NCI-H1105 treated with DMSO at 0.1 percent for 48 hours (cell line): ENCODE data around the gene SSR1.
"Not testable (repeated sequence)": the region's sequence is repeated elsewhere in the genome, so short reads cannot be mapped to it uniquely, and the experiment has no call there.

Experiments
- DNase-seq: peaks from one replicate; lab custom pipeline; 2025; lab: John Stamatoyannopoulos, UW

The SSR1 gene

DNA sequence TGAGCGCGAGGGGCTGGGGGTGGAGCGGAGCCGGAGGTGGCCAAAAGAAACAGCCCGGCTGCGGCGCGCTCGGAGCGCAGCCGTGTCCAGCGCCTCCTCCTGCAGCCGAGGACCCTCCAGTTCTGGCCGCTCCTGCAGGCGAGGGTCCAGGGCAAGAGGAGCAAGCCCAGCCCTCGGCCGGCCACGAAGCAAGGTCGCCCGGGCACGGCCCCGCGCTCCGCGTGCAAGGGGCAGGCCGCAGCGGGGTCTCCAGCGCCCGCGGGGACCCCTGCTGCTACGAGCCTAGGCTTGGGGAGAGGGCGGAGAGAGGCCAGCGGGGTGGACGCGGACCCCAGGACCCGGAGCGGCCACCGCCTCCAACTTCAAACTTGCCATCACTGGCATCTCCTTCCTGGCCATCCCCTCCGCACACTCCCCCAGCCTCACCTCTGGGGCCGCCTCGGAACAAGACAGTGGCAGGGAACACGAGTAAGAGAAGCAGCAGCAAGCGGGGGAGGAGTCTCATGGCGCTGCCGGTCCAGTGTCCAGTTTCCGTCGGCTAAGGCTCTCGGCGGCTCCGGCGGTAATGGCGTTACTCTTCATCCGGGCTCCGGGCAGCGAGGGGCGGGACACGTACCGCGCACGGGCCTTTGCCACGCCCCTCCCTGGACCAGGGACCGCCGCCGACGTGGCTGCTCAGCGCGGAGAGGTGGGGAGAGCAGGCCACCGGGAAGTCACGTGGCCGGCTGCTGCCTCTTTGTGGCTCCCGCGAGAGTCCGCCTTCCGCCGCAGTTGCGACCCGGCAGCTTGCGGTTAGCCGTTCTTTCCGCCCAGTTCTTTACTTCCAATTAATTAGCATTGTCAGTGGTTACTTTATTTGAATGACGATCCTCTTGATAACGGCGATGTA lies at the start of gene SSR1:
Gene SSR1 (minus strand): TSS at position 584 of the 889 bp plus-strand sequence. CDS start 79 bp downstream, at position 505.
- peak; percentile 97 for DNase-seq

DNA sequence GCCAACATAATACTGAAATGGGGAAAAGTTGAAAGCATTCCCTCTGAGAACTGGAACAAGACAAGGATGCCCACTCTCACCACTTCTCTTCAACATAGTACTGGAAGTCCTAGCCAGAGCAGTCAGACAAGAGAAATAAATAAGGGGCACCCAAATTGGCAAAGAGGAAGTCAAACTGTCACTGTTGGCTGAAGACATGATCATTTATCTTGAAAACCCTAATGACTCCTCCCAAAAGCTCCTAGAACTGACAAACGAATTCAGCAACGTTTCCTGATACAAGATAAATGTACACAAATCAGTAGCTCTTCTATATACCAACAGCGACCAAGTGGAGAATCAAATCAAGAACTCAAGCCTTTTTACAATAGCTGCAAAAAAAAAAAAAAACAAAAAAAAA lies 38.9 kb upstream of the SSR1 start:
- DNase-seq: not testable (repeated sequence)

DNA sequence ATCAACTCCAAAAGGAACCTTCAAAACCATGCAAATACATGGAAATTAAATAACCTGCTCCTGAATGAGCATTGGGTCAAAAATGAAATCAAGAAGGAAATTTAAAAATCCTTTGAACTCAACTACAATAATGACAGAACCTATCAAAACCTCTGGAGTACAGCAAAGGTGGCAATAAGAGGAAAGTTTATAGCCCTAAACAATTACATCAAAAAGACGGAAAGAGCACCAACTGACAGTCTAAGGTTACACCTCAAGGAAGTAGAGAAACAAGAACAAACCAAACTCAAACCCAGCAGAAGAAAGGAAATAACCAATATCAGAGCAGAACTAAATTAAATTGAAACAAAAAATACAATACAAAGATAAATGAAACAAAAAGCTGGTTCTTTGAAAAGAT lies 37.6 kb upstream of the SSR1 start:
- not testable (repeated sequence) for DNase-seq

DNA sequence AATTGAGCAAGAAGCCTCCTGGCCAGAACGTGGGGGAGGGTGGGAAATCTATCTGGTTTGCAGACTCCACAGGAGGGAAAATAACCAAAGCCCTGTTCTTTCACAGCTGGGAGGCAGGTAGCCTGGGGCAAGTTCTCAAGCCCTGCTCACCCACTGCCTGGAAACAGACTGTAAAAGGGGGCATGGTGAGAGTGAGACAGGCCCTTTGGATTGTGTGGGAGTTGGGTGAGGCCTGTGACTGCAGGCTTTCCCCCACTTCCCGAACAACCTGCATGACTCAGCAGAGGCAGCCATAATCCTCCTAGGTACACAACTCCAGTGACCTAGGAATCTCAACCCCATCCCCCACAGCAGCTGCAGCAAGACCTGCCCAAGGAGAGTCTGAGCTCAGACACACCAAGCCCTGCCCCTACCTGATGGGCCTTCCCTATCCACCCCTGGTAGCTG lies 34.6 kb upstream of the SSR1 start:
- not testable (repeated sequence) for DNase-seq

DNA sequence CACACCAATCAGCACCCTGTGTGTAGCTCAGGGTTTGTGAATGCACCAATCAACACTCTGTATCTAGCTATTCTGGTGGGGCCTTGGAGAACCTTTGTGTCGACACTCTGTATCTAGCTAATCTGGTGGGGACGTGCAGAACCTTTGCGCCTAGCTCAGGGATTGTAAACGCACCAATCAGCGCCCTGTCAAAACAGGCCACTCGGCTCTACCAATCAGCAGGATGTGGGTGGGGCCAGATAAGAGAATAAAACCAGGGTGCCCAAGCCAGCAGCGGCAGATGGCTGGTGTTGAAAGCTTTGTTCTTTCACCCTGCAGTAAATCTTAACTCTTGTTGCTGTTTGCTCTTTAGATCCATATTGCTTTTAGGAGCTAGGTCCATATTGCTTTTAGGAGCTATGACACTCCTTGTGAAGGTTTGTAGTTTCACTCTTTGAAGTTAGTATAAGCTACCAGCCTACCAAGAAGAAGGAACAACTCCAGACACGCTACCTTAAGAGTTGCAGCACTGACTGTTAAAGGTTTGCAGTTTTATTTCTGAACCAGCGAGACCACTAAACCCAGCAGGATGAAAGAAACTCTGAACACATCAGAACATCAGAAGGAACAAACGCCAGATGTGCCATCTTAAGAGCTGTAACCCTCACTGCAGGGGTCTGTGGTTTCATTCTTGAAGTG lies 31.9 kb upstream of the SSR1 start:
- DNase-seq: not testable (repeated sequence)

DNA sequence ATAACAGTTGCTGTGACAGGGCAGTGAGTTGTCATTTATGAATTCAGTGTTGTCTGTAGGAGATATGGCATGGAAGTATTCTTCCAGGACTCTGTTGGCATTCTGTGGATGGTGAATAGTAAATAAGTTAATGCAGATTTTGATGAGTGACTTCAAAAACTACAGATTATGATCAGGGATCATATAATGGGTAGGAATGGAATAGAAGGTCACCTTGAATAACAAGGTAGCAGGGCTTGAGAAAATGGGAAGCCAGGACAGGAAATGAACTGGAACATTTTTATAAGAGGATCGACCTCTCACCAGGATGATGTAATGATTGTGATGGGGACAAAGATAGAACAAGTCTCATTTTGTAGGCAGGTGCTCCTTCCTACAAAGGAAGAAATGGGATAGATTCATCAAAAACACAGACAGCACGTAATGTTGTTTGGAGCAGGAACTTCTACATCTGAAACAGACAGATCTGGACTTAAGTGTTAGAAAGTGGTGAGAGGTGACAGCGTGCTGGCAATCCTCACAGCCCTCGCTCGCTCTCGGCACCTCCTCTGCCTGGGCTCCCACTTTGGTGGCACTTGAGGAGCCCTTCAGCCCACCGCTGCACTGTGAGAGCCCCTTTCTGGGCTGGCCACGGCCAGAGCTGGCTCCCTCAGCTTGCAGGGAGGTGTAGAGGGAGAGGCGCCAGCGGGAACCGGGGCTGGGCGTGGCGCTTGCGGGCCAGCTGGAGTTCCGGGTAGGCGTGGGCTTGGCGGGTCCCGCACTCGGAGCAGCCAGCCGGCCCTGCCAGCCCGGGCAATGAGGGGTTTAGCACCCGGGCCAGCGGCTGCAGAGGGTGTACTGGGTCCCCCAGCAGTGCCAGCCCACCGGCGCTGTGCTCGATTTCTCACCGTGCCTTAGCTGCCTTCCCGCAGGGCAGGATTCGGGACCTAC lies 30.8 kb upstream of the SSR1 start:
- DNase-seq: no peak

DNA sequence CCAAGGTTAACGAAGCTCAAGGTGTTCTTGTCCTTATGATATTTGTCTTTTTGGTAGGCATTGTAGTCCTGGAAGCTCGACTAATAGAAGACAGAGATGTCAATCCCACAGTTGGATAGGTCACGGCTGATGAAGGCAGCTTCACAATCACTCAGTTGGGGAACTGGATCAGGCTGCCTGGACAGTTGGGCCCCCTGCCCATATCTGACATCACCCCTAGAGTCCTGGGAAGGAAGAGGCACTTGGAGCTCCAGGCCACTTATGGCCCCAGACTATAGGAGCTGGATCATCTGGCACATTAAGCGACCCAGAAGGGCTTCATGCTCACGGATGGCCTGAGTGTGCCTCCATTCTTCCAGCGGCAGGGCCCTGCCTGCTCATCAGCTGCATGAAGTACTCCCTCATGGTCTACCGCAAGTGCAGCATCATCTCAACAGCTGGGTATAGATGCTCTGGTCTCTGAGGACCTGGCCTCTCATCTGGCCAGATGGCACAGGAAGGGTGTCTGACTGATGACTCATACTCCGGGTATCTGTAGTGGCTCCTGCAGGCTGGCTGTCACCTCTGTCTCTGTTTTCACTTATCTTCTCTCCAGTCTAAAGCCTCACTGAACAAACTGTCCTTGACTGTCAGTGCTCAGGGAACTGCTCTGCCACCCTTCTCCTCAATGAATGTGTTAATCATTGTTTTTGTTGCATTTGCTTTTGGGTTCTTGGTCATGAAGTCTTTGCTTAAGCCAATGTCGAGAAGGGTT lies 29.2 kb upstream of the SSR1 start:
- DNase-seq: no peak

DNA sequence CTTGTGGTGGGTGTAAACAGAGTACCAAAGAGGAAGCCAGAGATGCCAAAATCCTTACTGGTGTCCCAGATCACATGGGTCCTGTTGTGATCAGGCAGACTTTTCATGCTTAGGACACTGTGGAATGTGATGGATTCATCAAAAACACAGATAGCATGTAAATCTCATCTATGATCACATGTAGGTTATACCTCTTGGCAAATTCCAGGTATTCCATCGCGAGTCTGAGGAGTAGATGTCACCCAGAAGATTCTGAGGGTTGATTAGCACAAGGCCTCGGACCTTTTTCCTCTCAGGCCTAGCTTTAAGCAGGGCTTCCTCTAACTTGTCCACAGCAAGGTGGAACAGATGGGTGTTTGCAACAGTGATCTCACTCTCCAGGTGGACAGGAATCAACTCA lies 28.3 kb upstream of the SSR1 start:
- DNase-seq: no peak

DNA sequence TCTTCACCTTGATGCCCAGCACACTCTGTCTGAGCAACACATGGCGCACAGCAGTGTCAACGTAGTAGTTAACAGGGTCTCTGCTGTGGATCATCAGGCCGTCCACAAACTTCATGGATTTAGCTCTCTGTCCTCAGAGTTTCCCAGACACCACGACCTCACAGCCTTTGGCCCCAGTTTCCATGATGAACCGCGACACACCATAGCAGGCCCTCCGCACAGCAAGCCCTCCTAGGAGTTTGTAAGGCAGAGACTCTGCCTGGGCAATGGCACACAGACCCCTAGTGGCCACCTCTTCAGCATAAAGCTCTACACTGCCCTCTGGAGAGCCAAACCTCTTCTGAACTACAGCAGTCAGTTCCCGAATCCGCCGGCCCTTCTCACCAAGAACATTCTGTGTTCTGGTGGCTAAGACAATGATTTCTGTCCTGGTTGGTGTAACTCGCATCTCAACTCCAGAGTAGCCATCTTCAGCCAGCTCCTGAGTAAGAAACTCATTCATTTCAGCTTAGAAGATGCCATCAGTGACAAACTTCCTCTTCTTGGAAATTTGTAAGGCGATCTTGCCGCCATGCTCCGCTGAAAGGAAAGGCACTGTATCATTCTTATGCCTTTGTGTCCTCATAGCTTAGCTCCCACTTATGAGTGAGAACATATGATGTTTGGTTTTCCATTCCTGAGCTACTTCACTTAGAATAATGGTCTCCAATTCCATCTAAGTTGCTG lies 26.2 kb upstream of the SSR1 start:
- not testable (repeated sequence) for DNase-seq

DNA sequence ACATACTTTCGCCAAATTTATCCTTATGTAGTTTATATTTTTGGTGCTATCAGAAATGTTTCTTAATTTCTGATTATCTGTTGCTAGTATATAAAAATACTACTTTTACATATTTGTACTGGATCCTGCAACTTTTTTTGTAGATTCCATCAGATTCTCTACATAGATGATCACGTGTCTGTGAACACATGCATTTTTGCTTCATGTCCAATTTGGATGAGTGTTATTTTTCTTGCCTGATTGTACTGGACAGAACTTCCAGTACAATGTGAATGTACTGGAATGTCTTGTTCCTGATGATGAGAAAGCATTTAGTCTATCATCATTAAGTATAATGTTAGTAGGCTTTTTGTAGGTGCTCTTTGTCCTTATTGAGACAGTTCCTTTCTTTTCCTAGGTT lies 25.0 kb upstream of the SSR1 start:
- no peak for DNase-seq

DNA sequence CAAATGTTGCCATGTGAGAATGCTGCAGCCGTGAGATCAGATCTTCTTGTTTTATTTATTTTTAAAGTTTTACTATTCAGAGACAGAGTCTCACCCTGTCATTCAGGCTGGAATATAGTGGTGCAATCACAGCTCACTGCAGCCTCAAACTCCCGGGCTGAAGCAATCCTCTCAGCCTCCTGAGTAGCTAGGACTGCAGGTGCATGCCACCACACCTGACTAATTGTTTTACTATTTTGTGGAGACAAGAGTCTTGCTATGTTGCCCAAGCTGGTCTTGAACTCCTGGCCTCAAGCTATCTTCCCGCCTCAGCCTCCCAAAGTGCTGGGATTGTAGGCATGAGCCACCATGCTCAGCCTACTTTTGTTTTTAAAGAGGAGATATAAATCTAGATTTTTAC lies 22.5 kb upstream of the SSR1 start:
- DNase-seq: no peak

DNA sequence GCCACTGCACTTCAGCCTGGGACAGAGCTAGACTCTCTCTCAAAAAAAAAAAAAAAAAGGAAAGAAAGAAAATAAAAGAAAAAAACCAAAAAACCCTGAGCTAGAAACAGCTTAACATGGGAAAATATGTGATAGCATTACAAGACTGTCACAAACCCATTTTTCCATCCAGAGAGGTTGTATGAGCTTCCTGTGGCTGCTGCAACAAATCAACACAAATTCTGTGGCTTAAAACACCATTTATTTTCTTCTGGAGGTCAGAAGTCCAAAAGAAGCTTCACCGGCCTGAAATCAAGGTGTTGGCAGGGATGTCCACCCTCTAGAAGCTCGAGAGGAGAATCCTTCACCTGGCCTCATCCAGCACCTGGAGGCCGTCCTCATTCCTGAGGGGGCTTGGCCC lies 21.7 kb upstream of the SSR1 start:
- DNase-seq: no peak

DNA sequence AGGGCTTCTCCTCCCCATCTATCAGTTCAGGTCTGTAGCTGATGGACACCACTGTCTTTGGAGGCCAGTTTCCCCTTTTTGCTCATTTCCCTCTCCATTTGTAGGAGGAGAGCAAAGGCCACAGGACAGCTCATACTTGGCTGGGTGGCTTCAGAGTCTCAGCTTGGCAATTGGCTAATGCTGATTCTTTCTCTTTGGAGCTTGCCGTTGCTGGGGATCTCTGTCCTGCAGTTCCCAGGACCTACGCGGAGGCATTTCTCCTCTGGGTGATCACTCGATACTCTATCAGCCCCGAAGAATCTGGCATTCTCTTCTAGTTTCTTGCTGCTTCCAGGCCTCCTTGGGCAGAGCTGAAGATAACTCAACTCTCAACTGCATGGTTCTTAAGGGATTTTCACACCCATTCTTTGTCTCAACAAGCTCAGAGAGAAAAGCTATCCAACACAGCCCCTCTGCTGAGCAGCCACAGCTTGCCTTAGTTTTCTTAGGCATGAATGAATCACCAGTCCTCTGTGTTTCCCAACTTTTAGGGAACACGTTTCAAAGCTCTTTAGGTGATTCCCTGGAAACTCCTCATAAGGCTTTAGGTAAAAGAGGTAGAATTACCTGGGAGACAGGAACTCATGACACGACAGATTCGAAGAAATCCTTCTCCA lies 19.2 kb upstream of the SSR1 start:
- no peak for DNase-seq

DNA sequence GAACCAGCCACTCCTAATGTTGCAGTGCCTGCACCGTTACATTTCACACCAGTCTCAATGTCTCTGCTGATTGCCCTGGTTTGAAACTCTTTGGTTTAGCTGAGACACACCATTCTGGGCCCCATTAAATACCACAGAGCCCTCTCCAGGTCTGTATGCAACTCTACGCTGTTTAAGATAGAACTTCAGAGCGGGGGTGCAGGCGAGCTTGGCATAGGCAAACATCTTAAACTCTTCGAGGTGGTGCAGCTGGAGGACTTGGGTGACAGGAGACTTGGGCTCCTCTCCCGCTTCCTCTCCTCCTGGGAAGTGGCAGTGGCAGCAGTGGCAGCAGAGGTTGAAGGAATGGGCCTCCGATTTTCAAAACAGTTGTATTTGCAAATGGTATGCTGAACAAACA lies 18.5 kb upstream of the SSR1 start:
- DNase-seq: no peak

DNA sequence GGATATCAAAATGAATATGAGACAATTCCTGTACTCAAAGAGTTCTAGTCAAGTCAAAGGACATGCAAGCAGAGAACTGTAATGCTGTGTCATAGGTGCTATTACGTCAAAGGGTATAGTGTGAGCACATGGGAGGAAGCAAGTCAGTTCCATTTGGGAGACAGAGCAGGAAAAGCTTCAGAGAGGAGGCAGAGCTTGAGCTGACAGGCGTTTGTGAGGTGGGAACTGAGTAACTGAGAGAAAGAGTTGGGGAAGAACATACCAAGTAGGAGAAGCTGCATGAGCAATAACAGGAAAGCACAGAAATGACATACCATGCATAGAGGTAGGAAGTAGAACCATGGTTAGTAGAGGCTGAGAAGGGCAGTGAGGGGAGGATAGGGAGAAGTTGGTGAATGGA lies 15.2 kb upstream of the SSR1 start:
- no peak for DNase-seq

DNA sequence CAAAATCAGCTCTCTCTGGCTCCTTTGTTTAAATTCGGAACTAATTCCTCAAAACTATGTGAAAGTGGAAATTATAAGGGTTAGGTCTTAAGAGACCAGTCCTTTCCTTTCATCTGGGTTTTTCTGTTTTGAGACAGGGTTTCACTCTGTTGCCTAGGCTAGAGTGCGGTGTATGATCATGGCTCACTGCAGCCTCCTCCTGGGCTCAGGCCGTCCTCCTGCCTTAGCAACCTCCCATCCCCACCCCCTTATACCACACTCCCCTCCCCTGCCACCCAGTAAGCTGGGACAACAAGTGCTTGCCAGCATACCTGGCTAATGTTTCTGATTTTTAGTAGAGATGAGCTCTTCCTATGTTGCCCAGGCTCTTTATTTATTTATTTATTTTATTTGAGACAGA lies 12.8 kb upstream of the SSR1 start:
- DNase-seq: no peak

DNA sequence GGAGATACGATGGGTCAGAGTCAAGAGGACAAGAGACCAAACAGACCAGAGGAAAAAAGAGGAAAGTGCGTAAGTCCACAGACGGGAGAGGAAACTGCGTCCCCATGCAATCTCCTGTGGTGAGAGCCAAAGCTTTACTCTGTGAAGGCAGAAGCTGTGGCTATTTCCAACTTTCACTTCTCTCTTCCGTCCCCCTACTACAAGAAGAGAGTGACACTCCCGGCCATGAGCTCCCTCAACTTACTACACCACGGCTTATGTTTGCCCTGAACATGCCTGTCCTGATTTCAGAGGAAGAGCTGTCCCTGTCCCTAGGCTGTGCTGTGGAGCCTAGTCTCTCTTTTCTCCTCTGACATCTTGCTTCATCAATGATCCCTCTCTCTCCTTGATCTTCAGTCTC lies 11.5 kb upstream of the SSR1 start:
- DNase-seq: no peak

DNA sequence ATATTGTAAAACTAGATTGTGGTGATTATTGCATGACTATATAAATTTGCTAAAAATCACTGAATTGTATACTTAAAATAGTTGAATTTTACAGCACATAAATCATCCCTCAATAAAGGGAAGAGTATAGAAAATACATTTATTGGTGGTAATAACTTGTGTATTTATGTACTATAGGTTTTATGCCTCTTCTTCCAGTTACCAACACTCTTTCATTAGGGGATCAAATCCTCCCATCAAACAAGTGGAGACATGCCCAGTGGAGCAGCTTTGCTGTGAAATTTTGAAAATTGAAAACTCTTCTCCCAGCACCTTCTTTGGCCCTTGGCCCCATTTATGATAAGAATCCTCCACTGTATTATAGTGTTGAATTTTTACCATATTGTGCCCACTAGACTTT lies 10.1 kb upstream of the SSR1 start:
- DNase-seq: peak; percentile 8

DNA sequence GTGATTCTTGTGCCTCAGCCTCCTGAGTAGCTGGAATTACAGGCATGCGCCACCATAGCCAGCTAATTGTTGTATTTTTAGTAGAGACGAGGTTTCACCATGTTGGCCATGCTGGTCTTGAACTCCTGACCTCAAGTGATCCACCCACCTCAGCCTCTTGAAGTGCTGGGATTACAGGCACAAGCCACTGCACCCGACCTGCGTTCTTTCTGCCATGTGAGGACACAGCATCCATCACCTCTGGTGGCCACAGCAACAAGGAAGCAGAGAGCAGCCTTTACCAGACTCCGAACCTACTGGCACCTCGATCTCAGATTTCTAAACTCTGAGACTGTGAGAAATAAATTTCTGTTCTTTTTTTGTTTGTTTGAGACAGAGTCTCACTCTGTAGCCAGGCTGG lies 8.9 kb upstream of the SSR1 start:
- not testable (repeated sequence) for DNase-seq

DNA sequence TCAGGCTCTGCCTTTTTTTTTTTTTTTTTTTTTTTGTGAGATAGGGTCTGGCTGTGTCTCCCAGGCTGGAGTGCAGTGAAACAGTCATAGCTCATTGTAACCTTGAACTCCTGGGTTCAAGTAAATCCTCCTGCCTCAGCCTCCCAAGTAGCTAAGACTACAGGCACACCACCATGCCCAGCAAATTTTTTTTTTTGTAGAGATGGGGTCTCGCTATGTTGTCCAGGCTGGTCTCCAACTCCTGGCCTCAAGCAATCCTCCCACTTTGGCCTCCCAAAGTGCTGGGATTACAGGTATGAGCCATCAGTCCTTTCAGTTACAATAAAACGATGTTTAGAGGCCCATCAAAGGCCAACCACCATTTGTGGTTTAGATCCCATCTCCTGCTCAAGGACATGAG lies 6.4 kb upstream of the SSR1 start:
- not testable (repeated sequence) for DNase-seq
